ENCODE results near the gene AMER2. TPM values are rescaled to one million over a fixed set of nuclear protein-coding genes. Genes with fewer than 3 reads are reported as not detected.

Gene AMER2
- polyA plus RNA-seq, 1 donor (not counting 4 experiments of a cell fraction or from before 2014, with no cell fraction given): not detected

DNA sequence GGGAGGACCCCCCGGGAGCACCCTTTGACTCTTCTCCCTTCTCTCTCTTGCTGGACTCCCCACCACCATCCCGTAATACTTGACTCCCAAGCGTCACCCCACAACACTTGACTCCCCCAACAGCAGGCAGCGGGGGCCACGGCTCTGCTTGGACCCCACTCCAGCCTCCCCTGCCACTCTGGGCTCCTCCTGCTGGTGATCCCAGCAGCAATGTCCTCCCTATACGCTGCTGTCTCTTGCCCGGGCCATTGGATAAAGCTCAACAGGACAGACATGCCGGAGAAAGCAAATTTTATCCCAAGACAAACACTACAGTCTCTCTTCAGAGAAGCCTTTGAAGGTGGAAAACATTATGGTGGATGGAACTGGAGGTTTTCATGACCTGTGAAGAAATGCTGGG lies 20.4 kb upstream of the AMER2 start:
- no peaks in the 10 kb centered on the region for H3K9me3 ChIP-seq (ENCODE audit: control insufficient read depth, low read depth, low read length)
- no peak overlapping the region for H3K4me3 ChIP-seq (ENCODE audit: control insufficient read depth in 2 of 3, extremely low read depth in 1 of 3, insufficient read depth in 2 of 3, low read depth in 1 of 3, low read length in 3 of 3)
- no peaks in the 10 kb centered on the region for H3K9me1 ChIP-seq (ENCODE audit: control insufficient read depth, extremely low read depth, insufficient read depth, low read length)
- no peaks in the 10 kb centered on the region for H3K36me3 ChIP-seq (ENCODE audit: control insufficient read depth in 2 of 2, extremely low read depth in 1 of 2, insufficient read depth in 2 of 2, low read length in 2 of 2)
- H3K4me2 ChIP-seq (ENCODE audit: control insufficient read depth, extremely low read depth, insufficient read depth, low read depth, low read length): no peak overlapping the region
- H3K27me3 ChIP-seq (ENCODE audit: control insufficient read depth, extremely low read depth, insufficient read depth, low read length): peaks cover 6% of the 10 kb centered on the region
- dilution Hi-C loops (cut with MboI; ENCODE audit: extremely low pct_ligation_motif_present, low sequenced_read_pairs): no loop called here
- DNase-seq (ENCODE audit: low read depth, low spot score) (no peak), FAIRE-seq (no peak)
- no peaks in the 10 kb centered on the region for H3K79me2 ChIP-seq (ENCODE audit: control insufficient read depth, insufficient read depth, low read length)
- H3K9ac ChIP-seq (ENCODE audit: control insufficient read depth, extremely low read depth, insufficient read depth, low read length): no peak overlapping the region
- no peaks in the 10 kb centered on the region for H4K20me1 ChIP-seq (ENCODE audit: control insufficient read depth, extremely low read depth, insufficient read depth, low read length)
- no peak overlapping the region for H3K27ac ChIP-seq (ENCODE audit: control insufficient read depth, insufficient read depth, low read length)
- H3K4me1 ChIP-seq (ENCODE audit: control insufficient read depth, extremely low read depth, insufficient read depth, low read length): no peaks in the 10 kb centered on the region
- no peak for TF ChIP-seq EZH2 (IDR thresholded peaks at IDR 0.05; ENCODE audit: low read length)
- TF ChIP-seq, protein P1, sequence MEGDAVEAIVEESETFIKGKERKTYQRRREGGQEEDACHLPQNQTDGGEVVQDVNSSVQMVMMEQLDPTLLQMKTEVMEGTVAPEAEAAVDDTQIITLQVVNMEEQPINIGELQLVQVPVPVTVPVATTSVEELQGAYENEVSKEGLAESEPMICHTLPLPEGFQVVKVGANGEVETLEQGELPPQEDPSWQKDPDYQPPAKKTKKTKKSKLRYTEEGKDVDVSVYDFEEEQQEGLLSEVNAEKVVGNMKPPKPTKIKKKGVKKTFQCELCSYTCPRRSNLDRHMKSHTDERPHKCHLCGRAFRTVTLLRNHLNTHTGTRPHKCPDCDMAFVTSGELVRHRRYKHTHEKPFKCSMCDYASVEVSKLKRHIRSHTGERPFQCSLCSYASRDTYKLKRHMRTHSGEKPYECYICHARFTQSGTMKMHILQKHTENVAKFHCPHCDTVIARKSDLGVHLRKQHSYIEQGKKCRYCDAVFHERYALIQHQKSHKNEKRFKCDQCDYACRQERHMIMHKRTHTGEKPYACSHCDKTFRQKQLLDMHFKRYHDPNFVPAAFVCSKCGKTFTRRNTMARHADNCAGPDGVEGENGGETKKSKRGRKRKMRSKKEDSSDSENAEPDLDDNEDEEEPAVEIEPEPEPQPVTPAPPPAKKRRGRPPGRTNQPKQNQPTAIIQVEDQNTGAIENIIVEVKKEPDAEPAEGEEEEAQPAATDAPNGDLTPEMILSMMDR (optimal IDR thresholded peaks at IDR 0.05 in 1 of 3, IDR thresholded peaks at IDR 0.05 in 1 of 3, conservative IDR thresholded peaks at IDR 0.05 in 1 of 3; ENCODE audit: extremely low read depth in 1 of 3, insufficient read depth in 2 of 3, low read length in 3 of 3): no peak
- no peak overlapping the region for H2AFZ ChIP-seq (ENCODE audit: control insufficient read depth, low read length)

DNA sequence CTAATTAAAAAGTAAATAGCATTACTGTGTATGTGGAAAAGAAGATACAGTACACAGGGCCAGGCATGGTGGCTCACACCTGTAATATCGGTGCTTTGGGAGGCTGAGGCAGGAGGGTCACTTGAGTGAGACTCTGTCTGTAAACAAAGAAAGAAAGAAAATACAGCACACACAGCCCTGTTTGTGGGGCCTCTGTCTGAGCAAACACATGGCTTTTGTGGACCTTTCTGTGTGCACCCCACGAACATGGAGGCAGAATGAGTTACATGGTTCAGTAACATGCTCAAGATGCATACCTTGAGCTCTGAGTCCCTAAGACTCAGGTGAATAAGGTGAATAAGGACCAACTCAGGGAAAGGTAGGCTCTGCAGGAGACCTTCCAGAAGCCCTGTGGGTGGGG lies 20.0 kb upstream of the AMER2 start:
- DNase-seq (ENCODE audit: low read depth, low spot score): no peak
- Histone ChIP-seq H3K9ac (ENCODE audit: control insufficient read depth, extremely low read depth, insufficient read depth, low read length) (no peak overlapping the region), H3K4me2 (ENCODE audit: control insufficient read depth, extremely low read depth, insufficient read depth, low read depth, low read length) (no peak overlapping the region), H2AFZ (ENCODE audit: control insufficient read depth, low read length) (no peak overlapping the region), H3K27me3 (ENCODE audit: control insufficient read depth, extremely low read depth, insufficient read depth, low read length) (peaks cover 4% of the 10 kb centered on the region), H3K9me1 (ENCODE audit: control insufficient read depth, extremely low read depth, insufficient read depth, low read length) (no peaks in the 10 kb centered on the region), H3K4me3 (ENCODE audit: control insufficient read depth in 2 of 3, extremely low read depth in 1 of 3, insufficient read depth in 2 of 3, low read depth in 1 of 3, low read length in 3 of 3) (no peak overlapping the region), H3K27ac (ENCODE audit: control insufficient read depth, insufficient read depth, low read length) (no peak overlapping the region), H3K4me1 (ENCODE audit: control insufficient read depth, extremely low read depth, insufficient read depth, low read length) (no peaks in the 10 kb centered on the region), H3K9me3 (ENCODE audit: control insufficient read depth, low read depth, low read length) (no peaks in the 10 kb centered on the region), H3K79me2 (ENCODE audit: control insufficient read depth, insufficient read depth, low read length) (no peaks in the 10 kb centered on the region), H3K36me3 (ENCODE audit: control insufficient read depth in 2 of 2, extremely low read depth in 1 of 2, insufficient read depth in 2 of 2, low read length in 2 of 2) (no peaks in the 10 kb centered on the region), H4K20me1 (ENCODE audit: control insufficient read depth, extremely low read depth, insufficient read depth, low read length) (no peaks in the 10 kb centered on the region)
- dilution Hi-C loops (cut with MboI; ENCODE audit: extremely low pct_ligation_motif_present, low sequenced_read_pairs): no loop called here
- TF ChIP-seq EZH2 (IDR thresholded peaks at IDR 0.05; ENCODE audit: low read length): no peak
- TF ChIP-seq, protein P1 (optimal IDR thresholded peaks at IDR 0.05 in 1 of 3, IDR thresholded peaks at IDR 0.05 in 1 of 3, conservative IDR thresholded peaks at IDR 0.05 in 1 of 3; ENCODE audit: extremely low read depth in 1 of 3, insufficient read depth in 2 of 3, low read length in 3 of 3): no peak
- FAIRE-seq: no peak

Measured in keratinocyte (primary cell).